Raji (cell line): ENCODE measurements around the gene SLC22A15.

Experiments used
- POLR2A ChIP-seq: IDR thresholded peaks from 2 replicates; pipeline ENCODE4 v1.6.1; 2011; ENCODE audit warnings: low read depth, low read length, control low read depth; ENCODE audit not compliant: insufficient read depth

The SLC22A15 gene

DNA sequence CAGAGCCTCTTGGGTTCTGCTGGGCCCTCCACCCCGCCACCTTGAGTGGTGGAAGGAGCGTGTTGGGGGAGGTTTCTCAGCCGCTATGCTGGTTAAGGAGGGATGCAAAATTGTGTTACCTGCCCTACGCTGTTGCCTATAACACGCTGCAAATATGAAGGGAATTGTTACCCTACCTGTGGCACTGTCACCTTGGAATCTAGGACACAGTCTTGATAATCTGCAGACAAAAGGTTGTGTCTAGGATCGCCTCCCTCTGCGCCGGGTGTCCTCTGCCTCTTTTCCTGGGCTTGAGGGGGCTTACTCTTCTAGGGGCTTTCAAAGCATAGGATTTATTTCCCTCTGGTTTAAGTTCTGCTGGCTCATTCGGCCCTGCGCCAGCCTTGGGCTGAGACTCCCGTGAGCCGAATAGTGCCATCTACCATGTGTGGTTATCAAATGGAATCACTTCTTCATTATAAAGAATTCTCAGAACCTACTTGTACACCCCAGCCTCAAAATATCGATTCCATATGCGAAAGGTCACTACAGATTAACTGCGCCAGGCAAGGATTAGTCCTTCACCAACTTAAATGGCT is 697 bp downstream of the SLC22A15 start:
- no peak for TF ChIP-seq POLR2A

DNA sequence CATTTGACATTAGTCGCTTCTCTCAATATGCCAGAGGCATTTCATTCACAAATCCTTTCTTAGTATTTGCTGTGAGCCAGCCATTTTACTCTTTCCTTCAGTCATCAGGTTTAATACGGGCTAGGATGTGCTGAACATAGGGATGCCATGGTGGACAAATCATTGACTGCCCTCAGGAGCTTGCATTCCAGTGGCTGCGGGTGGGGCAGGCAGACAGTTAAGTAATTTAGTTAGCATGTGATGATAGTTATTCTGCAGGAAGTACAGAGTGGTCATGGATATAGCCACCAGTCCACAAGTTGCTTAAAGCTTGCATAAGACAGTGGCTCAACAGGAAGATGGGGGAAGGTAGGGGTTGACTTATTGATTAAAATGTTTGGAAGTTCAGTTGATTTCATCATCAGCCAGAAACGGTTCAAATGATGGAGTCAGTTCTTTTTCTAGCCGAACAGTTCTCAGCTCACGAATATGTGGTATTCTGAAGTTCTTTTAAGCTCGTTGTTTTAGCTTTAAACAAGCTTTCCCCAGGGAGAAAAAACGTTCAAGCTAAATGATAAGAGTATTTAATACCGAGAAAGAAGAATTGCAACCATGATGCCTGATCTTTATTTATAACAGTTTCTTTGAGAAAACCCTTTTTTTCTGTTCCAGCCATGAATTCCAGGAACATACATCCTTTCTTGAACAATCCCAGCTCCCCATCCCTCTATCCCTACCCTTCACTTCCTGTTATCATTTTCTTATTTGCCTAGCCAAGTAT is 1.4 kb downstream of the SLC22A15 start:
- no peak for TF ChIP-seq POLR2A

DNA sequence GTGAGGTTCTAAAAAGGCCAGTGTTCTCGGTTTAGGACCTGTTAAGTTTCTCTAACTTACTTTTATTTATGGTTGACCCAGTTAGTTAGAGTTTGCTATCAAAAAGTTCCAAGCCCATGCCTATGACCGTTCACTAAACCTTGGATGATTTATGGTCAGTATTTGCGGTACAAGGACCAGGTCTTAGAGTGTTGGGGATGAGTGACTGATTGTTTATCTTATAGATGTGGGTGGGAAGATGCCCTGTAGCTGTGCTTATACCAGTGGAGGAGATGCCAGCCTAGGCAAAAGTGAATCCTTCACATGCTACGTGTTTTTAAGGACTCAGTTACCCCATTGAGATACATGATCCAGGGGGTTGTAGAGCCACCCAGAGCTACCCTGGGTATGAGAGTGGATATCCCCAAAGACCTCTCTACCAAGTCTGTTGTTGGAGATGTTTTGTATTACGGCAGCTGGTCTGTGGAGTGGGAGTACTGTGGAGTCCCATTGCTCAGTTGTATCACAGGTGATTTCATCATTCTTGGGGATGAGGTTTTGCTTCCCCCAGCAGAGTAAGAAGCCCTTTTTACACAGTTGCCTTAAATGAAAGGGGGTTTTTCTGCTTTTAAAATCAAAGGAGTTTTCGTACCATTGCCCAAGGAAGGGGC is 2.1 kb downstream of the SLC22A15 start:
- no peak for TF ChIP-seq POLR2A

DNA sequence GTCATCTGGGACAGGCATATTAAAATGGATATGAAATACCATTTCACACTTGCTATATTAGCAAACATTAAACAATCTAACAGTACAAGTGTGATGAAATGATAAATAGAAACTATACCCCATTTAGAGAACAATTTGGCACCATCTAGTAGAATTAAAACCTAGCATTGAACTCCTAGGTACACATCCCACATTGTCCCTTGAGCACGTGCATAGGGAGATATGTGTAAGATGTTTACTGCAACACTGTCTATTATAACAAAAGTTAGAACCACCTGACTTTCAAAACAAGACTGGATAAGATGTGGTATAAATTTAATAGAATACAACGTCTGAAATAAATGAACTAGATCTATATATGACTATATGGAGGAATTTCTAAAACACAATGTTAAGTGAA is 3.8 kb downstream of the SLC22A15 start:
- TF ChIP-seq POLR2A, result no peak

DNA sequence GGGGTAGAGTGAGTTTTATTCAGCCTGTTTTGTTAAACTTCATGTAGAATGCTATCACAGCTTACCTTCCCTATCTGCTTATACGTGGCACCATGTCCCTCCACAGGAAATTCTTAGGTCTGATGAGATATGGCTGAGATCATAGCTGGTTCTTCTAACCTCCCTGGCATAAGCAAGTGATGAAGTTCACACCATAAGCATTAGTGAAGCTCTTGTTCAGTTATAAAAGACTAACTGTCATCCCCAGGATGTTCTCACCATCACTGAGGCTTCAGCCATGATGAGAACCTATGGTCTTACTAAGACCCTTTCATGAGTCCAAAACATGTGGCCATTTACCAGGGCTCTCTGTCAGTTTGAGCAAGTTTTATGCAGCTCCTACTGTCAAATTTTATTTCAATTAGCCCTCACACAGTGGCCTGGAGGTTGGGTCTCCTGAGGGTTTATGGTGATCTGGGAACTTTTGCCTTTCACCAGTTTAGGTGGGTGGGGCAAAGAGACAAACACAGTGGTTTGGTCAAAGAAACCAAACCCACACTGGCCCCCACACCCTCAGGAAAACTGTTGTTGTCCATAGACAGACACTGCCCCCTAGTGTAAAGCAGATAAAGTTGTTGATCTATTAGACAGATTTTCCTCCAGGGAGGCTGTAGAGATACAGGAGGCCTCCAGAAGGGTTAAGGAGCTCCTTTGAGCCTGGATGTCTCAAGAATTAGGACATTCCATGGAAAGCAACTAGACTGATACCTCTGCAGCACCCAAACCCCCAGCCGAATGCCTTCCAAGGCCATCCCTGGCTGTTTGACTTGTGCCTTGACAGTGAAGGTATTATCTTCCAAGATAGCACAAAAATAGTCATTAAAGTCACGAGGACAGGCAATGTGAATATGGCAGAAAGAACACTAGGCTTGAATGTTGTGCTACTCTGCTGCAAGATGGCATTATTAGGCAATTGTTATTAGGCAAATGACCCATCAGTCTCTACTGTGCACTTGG is 5.0 kb downstream of the SLC22A15 start:
- TF ChIP-seq POLR2A, result no peak

DNA sequence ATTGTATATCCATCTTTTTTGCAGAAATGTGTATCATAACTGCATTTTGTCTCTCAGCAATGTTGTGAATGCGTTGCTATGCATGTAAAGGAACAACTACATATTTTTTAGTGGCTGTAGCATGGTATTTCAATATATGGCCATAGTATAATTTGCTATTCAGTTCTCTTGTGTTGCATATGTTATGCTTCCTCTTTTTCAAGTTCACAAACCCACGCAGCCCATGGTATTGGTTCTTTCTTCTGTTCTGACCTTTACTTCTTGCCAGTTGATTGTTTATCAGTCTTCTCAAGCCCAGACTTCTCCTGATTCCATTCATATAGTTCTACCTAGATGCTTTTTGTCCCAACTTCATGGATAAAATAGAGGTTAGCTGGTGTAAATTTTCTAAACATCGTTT is 6.1 kb downstream of the SLC22A15 start:
- TF ChIP-seq POLR2A, result no peak

DNA sequence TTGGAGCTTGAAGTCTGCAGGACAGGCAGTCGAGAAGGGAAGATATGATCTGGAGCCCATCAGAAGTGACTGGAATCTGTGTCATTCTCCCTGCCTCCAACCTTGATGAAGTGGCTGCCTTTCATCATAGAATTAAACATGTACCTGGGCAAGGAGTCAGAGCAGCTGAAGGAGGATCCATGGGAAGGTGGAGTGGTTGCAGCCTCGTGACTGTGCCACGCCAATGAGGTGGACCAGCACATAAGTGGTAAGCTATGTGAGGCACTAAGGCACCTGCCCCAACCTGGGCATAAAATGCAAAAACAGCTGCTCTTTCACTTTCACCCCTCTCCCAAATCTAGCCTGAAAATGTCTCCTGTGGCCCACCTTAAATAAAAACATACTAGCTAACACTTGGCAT is 7.3 kb downstream of the SLC22A15 start:
- TF ChIP-seq POLR2A, result no peak

DNA sequence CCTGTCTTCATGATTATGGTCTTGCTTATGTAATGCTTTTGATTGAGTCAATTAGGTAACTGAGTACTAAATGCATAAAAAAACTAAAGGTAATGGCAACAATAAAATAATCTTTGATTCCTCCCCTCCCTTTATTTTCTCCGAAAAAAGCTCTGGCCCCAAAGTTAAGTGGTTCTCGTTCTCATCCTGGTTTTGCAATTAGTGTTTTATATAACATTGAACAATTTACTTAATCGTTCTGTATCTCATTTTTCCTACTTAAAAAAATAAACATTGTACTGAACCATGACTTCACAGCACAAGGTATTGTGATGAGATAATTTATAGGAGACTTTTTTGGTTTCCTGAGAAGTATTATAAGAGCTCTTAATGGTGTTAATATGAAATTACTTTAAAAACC is 11.3 kb downstream of the SLC22A15 start:
- TF ChIP-seq POLR2A, result no peak

DNA sequence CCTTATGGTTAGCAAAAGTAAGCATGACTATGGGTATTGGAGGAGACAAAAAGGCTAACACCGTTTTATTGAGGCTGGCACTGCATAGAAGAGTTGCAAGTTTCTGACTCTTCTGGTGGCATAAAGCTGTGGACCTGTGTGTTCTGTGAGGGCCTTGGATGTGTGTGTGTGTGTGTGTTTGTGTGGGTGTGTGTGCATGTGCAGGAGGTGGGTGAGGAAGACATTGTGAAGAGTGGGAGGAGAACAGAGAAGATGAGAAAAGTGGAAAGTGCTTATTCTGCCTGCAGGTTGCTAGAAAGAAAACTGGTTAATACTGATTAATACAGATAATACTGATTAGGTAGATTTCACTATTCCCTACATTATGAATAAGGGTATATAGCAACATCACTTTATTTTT is 12.6 kb downstream of the SLC22A15 start:
- no peak for TF ChIP-seq POLR2A

DNA sequence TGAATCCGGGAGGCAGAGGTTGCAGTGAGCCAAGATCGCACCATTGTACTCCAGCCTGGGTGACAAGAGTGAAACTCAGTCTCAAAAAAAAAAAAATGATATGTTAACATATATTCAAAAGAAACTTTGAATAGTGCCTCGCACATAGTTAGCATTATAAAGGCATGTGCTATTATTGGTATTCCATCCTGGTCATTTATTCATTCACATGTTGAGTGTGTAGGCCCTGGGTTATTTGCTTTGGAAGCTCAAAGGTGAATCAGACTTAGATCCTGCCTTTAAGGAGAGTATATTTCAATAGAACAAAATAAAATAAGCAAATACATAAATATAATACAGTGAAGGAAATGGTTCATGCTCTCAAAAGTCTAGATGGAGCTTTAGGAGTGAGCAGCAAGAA is 13.4 kb downstream of the SLC22A15 start:
- TF ChIP-seq POLR2A, result no peak

DNA sequence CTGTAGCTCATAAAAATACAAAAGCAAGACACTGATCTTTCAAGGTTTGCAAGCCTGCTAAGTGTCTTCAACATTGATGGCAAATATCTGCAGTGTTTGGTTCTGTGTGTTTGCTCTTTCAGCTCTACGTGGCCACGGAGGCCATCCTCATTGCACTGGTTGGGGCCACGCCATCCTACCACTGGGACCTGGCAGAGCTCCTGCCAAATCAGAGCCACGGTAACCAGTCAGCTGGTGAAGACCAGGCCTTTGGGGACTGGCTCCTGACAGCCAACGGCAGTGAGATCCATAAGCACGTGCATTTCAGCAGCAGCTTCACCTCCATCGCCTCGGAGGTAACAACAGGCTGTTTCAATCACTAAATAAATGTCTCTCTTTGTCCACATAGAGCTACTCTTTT is 15.6 kb downstream of the SLC22A15 start:
- no peak for TF ChIP-seq POLR2A

DNA sequence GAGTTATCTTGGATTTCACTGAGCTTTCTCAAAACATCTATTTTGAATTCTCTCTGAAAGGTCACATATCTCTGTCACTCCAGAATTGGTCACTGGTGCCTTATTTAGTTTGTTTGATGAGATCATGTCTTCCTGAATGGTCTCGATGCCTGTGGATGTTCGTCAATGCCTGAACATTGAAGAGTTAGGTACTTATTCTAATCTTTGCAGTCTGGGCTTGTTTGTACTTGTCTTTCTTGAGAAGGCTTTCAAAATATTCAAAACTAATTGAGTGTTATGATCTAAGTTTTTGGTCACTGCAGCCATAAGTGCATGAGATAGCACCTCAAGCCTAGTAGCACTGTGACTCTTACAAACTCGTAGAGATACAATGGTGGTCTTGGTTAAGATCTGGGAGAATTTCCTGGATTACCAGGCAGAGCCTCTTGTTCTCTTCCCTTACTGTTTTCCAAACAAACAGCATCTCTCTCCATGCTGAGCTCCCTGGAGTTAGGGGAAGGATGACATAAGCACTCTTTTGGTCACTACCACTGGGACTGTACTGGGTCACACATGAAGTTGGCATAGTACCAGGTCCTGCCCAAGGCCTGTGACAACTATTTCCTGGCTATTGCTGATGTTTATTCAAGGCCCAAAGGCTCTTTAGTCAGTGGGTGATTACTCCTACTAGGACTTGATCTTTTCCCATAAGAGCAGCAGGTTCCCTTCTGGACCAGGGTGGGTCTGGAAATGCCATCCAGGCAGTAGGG is 25.6 kb downstream of the SLC22A15 start:
- no peak for TF ChIP-seq POLR2A

DNA sequence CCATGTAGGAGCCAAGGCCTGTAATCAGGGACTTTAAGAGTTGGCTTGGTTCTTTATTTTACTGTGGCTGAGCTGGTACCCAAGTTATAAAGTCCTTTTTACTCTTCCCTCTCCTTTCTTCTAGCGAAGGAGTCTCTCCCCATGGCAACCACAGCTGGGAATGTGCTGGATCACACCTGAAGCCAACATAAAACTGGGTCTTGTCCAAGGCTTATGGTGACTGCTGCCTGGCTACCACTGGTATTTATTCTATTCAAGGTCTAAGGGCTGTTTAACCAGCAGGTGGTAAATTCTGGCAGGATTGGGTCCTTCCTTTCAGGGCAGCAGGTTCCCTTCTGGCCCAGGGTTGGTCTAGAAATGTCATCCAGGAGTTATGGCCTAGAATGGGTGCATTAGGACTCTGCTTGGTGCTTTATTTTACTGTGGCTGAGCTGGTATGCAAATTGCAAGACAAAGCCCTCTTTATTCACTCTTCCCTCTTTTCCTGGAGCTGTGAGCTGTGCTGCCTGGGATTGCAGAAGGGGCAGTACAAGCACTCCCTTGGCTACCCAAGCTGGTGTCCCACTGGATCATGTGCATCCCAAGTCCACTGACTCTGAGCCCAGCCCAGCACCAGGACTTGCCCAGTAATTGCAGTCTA is 26.6 kb downstream of the SLC22A15 start:
- no peak for TF ChIP-seq POLR2A

DNA sequence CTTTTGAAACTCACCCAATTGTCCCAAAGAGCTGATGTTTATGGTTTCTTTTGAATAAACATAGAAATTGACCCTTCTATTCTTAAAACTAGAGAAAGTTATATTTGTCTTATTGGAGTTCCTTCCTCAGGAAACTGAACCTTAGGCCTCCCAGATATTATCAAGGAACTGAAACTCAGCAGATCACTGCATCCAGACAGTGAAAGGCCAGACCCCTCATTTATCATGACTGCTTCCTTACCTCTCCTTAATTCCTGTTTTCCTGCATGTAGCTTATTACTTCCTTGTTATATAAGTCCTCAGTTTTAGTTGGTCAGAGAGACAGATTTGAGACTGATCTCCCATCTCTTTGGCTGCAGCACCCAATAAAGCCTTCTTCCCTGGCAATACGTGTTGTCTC is 27.5 kb downstream of the SLC22A15 start:
- no peak for TF ChIP-seq POLR2A
